GM10248 (cell line): ENCODE data around the gene C20orf173.

ENCODE experiments used
- CTCF ChIA-PET: fragments of 300-600 bp; sonication (Branson Sonifier 250); formaldehyde crosslinking; extraction: SDS; loops from one replicate; lab custom pipeline; 2021; ENCODE audit warnings: antibody characterized with exemption; lab: Yijun Ruan, JAX
- POLR2A ChIA-PET: fragments of 350-650 bp; sonication (Branson Sonifier 250); formaldehyde crosslinking; extraction: SDS; loops from one replicate; lab custom pipeline; 2020; ENCODE audit warnings: antibody characterized with exemption; lab: Yijun Ruan, JAX
- DNase-seq: peaks from one replicate; pipeline ENCODE4 v3.0.0; 2012; ENCODE audit errors: extremely low spot score
- TF ChIP-seq, protein P1 (sequence below): IDR thresholded peaks from 2 replicates; pipeline ENCODE4 v1.5.1; 2012; ENCODE audit warnings: mild to moderate bottlenecking, low read depth; ENCODE audit errors: extremely low read depth, missing control alignments, control extremely low read depth

The C20orf173 gene

DNA sequence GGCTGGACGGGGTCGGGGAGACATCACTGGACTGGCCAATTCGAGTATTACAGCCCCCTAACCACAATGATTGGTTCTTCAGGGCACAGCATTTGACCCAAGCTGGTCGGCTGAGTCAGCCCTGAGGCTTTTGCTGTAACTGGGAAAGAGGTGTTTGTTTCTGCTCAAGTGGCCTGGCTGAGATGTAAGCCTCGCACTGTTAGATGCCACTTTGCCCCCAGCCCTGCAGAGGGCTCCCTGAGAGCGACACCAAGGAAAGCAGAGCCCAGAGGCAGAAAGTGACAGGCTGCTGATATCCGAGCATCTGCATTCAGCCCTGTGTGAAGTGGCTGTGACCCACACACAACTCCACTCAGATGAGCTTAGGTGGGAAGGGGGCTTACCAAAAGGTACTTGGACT, 31.8 kb upstream of the C20orf173 start:
- CTCF ChIA-PET: interaction anchor here (0.8 kb wide), 1 partner anchor 12 kb away, joined by 3 read pairs; no protein-coding TSS in a partner anchor
- no peak for DNase-seq
- POLR2A ChIA-PET: no interaction called here
- TF ChIP-seq, protein P1, sequence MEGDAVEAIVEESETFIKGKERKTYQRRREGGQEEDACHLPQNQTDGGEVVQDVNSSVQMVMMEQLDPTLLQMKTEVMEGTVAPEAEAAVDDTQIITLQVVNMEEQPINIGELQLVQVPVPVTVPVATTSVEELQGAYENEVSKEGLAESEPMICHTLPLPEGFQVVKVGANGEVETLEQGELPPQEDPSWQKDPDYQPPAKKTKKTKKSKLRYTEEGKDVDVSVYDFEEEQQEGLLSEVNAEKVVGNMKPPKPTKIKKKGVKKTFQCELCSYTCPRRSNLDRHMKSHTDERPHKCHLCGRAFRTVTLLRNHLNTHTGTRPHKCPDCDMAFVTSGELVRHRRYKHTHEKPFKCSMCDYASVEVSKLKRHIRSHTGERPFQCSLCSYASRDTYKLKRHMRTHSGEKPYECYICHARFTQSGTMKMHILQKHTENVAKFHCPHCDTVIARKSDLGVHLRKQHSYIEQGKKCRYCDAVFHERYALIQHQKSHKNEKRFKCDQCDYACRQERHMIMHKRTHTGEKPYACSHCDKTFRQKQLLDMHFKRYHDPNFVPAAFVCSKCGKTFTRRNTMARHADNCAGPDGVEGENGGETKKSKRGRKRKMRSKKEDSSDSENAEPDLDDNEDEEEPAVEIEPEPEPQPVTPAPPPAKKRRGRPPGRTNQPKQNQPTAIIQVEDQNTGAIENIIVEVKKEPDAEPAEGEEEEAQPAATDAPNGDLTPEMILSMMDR: peak; percentile 25

DNA sequence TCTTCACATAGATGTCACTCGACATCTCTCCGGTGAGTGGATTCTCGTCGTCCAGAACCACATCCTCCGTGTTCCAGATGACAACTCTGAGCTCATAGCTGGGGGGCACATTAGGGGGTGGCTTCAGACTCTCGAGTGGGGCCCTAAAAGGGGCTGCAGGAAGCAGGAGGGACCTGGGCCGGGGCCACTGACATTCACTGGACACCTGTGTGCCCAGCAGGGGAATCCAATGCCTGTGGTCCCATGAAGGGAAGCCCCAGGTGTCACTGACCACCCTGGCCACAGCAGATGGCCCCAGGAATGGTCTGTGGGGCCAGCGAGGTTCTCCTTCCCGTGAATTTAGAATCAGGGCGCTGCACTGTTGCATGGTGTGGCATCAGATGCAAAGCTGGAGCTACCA, 31.1 kb upstream of the C20orf173 start:
- no peak for DNase-seq
- CTCF ChIA-PET: no interaction called here
- POLR2A ChIA-PET: no interaction called here
- TF ChIP-seq, protein P1: no peak

DNA sequence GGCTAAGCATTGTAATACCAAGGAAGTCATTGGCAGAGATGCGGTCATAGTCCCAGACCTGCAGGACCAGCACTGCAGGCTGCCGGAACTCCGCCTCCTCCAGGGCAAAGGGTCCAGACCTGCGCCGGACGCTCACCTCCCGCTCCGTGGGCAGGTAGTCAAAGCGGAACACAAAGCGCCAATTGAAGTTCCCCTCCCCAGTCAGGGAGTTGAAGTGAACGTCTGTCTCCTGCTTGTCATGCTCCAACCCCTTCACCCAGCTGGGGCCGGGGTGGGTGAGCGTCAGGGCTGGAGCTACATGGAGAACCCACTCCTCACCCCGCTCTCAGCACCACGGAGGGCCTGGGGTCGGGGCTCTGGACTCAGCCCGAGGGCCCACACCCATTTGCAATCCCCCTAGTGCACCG, 30.7 kb upstream of the C20orf173 start:
- ChIA-PET POLR2A (interaction anchor here (0.5 kb wide), 1 partner anchor 976 kb away, joined by 5 read pairs; no protein-coding TSS in a partner anchor), CTCF (no interaction called here)
- no peak for DNase-seq
- TF ChIP-seq, protein P1: no peak

DNA sequence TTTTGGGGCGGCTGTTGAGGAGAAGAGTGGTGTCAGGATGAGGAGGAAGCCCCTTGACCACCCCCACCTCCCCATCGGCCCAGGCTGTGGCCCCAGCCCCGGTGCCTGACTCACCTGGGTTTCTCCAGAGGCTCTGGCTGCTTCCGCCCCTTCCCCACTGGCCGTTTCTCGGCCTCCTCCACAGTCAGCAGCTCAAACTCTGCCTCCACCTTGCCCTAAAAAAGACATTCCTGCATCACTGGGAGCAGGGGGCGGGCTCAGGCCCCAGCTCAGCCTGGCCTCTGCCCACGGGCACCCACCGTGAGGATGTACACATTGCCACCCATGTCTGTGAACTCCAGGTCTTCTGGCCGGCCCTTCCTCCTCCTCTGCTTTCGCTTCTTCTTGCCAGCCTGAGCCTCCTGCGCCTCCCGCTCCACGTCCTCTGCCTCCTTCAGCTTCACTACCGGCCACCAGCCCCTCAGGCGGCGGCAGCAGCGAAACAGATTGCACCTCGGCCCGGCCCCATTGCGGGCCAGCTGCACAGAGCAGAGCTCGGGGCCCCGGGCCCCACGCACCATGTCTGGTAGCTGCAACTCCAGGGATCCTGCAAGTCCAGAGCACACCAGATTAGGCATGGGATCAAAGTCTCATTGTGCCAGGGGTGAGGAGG, 29.7 kb upstream of the C20orf173 start:
- TF ChIP-seq, protein P1: no peak
- DNase-seq: no peak
- ChIA-PET POLR2A (no interaction called here), CTCF (no interaction called here)

DNA sequence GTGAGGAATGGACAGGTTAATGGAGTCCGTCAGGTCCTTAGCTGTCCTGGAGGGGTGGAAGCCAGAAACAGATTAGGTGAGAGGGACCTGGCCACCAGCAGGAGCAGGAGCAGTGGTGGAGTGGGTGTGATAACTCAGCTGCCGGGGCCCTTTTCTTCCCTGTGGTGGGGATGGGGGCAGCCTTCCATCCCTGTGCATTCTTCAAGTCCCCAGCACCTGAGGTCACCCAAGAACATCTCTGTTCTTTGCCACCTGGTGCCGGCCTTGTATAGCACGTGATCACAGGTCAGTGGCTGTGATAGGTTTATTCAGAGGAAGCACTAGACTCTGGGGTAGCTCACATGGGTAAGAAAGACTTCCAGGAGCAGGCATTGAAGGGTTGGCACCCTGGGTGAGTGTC, 29.0 kb upstream of the C20orf173 start:
- no peak for DNase-seq
- ChIA-PET POLR2A (no interaction called here), CTCF (interaction anchor here (1.4 kb wide), 1 partner anchor 45 kb away, joined by 3 read pairs; no protein-coding TSS in a partner anchor)
- TF ChIP-seq, protein P1: no peak

DNA sequence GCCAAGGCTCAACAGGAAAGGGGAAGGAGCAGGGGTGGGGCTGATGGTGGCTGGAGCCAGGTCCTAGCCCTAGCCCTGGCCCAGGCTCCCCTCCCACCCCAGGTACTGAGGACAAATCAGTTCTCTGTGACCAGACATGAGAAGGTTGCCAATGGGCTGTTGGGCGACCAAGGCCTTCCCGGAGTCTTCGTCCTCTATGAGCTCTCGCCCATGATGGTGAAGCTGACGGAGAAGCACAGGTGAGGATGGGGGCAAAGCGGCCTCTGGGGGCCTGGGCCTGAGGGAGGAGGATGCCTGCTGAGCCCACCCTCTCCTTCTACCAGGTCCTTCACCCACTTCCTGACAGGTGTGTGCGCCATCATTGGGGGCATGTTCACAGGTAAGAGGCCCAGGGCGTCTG, 27.4 kb upstream of the C20orf173 start:
- DNase-seq: no peak
- CTCF ChIA-PET: no interaction called here
- POLR2A ChIA-PET: no interaction called here
- TF ChIP-seq, protein P1: no peak
